HG02973 (cell line): ENCODE measurements around the gene WDFY3.

Experiments used
- ATAC-seq: cut with Tn5 transposase; IDR thresholded peaks from one replicate; pipeline ENCODE4 v1.9.1; 2021; ENCODE audit warnings: moderate library complexity; ENCODE audit not compliant: unreplicated experiment

Gene WDFY3

DNA sequence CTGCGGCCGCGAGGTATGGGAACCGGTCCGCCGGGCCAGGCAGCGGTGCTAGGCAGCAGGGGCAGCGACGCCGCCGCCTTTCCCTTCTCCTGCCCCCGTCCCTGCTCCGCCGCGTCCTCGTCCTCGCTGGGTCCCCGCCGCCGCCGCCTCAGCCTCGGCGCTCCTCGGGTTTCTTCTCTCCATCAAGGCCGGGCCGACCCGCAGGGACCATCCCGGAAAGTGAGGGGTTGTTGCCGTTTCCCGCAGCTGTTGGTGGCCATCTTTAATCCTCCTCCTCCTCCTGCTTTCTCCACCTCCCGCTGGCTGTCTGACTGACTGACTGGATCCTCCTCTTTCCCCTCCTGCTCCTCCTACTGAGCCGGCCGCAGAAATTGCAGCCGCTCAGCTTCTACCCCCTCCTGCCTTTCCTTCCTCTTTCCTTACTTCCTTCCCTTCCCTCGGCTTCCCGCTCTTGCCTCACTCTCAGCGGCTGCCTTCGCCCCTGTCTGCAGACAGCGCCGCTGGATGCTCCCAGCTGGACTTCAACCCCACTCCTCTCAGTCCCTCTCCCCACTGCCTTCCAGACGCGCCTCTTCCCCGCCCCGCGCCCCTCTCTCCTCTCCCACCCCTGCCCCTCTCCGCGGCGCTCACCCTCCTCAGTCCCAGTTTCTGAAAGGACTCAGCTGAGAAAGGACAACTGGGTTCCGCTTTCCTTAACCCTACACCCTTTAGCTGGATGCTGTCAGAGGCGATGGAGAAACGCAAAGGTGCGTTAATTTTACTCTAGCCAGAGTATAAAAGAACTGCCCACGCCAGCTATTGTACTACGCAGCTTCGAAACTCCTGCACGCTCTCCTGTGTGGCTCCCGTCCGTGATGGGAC lies at the start of gene WDFY3:
TSS of gene WDFY3 (minus strand) at position 309 of the 861 bp plus-strand sequence. CDS start 106,099 bp downstream, outside the sequence.
- no peak for ATAC-seq

GRCh38 chr4:85005865-85006377 lies 39.4 kb upstream of the WDFY3 start:
- no peak for ATAC-seq

- no peak for ATAC-seq
These were observed 33.9 kb upstream of the WDFY3 start for GRCh38 chr4:85000343-85000742.

DNA sequence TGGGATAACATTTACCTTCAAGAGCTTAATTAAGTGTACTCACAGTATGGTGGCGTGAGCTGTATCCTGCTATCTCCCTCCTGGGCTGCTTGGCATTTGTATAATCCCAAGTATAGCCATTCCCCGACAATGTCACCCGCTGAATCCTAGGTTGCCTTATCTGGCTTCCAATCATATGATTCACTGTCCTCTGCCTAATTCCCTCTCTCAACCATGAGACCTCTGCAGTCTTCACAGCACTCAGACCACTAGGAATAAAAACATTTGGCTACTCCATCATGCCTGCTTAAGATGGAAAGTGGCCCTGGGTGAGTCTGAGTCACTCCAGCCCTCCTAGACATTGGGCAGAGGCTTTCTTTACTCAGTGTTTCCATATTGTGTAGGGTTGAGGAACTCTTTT lies 28.9 kb upstream of the WDFY3 start:
- no peak for ATAC-seq

GRCh38 chr4:84994280-84994679 lies 27.8 kb upstream of the WDFY3 start:
- ATAC-seq, result no peak

DNA sequence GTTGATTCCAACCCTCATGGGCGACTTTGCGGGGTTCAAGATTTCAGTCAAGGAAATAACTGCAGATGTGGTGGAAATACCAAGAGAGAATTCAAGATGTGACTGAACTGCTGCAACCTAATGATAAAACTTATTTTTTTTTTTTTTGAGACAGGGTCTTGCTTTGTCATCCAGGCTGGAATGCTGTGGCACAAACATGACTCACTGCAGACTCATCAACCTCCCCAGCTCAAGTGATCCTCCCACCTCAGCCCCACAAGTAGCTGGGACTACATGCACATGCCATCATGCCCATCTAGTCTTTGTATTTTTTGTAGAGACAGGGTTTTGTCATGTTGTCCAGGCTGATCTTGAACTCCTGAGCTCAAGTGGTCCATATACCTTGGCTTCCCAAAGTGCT lies 19.5 kb upstream of the WDFY3 start:
- ATAC-seq, result no peak

DNA sequence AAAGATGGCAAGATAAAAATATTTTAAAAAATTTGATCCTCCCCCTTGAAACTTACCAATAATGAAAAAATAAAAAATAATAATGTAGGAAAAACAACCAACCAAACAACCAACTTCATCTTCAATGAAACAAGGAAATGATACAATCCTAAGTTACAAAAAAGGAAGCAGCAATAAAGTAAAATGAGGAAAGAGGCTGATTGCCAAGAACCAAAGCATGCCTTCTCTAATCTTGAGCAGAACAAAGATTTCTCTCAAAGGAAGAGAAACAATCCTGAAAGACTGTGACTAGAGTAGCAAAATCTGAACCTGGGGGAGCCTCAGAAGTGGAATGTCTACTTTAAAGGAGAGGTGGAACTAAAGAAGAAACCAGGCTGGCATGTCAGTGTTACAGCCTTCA lies 10.9 kb upstream of the WDFY3 start:
- no peak for ATAC-seq

GRCh38 chr4:84973856-84974255 lies 7.4 kb upstream of the WDFY3 start:
- ATAC-seq, result no peak

DNA sequence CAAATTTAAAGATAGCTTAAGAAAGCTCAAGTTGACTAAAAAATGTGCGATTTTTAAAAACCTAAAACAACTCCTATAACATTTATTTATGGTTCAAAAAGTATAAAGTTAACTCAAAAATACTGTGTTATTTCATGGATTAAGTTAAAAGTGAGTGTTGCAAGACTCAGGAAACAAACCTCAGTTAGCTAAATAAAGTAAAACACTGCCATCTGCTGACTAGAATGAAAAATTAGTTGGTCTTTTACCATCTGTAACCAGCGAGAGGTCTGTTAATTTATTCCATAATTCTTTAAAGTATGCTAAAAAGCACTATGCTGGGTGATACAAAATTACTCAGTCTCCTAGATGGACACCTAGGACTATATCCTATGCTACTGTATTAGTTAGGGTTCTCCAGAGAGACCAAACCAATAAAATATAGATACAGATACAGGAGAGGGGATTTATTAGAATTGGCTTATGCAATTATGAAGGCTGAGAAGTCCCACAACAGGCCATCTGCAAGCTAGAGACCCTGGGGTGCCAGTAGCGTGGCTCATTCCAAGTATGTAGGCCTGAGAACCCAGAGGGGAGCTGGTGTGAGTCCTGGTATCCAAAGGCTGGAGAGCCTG lies 4.9 kb upstream of the WDFY3 start:
- no peak for ATAC-seq

- no peak for ATAC-seq
These were observed 2.4 kb upstream of the WDFY3 start for GRCh38 chr4:84968925-84969324.

DNA sequence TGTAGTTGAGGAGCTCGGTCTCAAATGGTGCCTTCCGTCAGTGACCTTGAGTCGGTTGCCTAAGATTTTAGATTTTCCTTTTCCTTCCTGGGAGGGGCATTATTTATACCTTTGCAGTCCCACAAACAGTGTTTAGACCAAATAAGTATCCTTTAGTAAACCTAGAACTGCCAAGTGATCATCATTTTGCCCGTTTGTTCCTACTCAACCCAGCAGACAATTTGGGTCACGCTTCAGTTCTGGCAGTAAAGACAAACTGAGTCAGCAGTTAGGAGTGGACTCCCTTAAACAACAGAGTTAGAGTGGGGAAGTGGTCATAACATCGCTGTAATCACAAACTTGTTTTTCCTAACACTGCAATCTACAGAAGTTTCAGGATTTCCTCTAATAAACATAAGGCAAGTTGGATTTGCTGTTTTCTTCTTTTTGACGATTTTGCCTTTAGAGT lies 777 bp upstream of the WDFY3 start:
- ATAC-seq, result no peak

DNA sequence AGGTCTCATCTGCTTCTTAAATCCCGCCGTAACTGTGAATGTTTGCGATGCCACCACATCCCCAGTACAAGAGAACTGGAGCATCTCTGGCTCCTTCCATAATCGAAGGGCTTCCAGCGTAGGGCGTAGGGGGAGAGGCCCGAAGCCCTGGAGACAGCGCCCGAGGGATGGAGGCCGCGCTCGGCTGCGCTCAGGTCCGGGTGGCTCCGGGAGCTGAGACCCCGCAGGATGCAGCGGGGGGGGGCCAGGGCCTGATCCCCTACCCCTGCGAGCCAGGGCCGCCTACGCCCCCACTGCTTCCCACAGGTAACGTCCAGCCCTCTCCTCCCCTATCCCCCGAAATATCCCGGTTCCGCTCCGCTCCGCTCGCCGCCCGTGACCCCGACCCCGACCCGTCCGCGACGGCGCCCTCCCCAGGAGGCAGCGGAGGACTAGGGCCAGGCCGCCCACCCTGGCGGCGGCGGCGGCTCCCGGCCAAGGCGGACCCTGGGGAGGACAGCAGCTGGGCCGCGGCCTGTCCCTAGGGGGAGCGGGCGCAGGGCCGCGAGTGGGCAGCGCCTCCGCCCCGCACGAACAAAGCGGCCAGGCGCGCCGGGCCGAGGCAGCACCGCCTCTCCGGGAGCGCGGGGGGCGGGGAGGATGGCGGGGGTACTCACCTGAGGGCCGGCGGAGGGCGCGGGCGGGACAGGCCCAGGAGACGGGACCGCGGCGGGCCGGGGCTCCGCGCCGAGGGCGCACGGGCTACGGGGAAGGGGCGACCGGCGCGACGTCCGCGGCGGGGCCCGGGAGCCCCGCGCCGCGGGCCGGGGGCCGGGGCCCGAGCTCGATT lies 723 bp downstream of the WDFY3 start:
- ATAC-seq, result no peak

- ATAC-seq, result no peak
These were observed 1.4 kb downstream of the WDFY3 start for GRCh38 chr4:84964995-84965552.

GRCh38 chr4:84962102-84962501 lies 4.4 kb downstream of the WDFY3 start:
- ATAC-seq, result no peak

DNA sequence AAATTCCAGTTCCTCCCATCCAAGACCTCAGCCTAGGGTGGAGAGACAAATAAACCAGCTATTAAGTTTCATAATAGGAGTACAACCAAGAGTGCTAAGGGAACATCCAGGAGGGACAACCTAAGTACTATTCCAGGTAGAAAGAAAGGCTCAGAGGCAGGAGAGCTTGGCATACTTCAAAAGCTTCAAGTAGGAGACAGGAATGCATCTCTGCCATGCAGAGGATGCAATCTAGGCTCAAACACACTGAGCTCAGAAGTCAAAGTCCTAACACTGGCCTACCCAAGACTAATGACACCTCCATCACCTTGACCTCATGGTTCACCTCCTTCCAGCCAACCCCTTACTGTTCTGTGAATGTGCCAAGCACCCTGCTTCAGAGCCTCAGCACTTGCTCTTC lies 8.1 kb downstream of the WDFY3 start:
- no peak for ATAC-seq

- ATAC-seq, result no peak
These were observed 8.7 kb downstream of the WDFY3 start for GRCh38 chr4:84957514-84958420.

GRCh38 chr4:84956014-84956413 lies 10.5 kb downstream of the WDFY3 start:
- ATAC-seq, result no peak

DNA sequence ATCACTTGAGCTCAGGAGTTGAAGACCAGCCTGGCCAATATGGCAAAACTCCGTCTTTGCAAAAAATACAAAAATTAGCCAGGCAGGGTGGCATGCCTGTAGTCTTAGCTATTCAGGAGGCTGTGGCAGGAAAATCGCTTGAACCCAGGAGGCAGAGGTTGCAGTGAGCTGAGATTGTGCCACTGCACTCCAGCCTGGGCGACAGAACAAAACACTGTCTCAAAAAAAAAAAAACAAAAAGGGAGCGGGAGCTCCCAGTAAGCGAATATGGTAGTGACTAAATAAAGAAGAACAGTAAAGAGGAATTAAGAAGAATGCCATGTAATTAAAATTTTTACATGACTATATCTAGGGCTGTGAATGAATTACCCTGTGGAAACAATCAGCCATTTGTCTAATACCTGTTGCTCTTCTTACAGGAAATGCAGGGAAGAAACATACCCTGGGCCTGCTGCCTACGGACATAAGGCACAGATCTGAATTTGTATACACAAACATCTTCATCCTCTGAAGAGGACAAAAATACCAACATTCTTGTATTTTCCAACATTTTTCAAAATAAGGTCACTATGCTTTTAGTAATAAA lies 11.4 kb downstream of the WDFY3 start:
- no peak for ATAC-seq

GRCh38 chr4:84952776-84953175 lies 13.7 kb downstream of the WDFY3 start:
- ATAC-seq, result no peak

GRCh38 chr4:84952004-84952403 lies 14.5 kb downstream of the WDFY3 start:
- ATAC-seq, result no peak
